C4-2B (cell line): Measurements from ENCODE around the gene TCTN3.
"Not testable (repeated sequence)": the region's sequence is repeated elsewhere in the genome, so short reads cannot be mapped to it uniquely, and the experiment has no call there.

Experiments
- H3K27ac ChIP-seq: fragments of 450-650 bp; 2 replicates; pipeline ENCODE4 v1.5.1; 2017
- ZFX ChIP-seq: fragments of 450-650 bp; IDR thresholded peaks from 2 replicates; pipeline ENCODE4 v1.6.1; 2017
- TF ChIP-seq, protein P1 (sequence below): fragments of 450-650 bp; conservative IDR thresholded peaks from 2 replicates; pipeline ENCODE4 v1.5.1; 2017; ENCODE audit warnings: mild to moderate bottlenecking

Gene TCTN3

DNA sequence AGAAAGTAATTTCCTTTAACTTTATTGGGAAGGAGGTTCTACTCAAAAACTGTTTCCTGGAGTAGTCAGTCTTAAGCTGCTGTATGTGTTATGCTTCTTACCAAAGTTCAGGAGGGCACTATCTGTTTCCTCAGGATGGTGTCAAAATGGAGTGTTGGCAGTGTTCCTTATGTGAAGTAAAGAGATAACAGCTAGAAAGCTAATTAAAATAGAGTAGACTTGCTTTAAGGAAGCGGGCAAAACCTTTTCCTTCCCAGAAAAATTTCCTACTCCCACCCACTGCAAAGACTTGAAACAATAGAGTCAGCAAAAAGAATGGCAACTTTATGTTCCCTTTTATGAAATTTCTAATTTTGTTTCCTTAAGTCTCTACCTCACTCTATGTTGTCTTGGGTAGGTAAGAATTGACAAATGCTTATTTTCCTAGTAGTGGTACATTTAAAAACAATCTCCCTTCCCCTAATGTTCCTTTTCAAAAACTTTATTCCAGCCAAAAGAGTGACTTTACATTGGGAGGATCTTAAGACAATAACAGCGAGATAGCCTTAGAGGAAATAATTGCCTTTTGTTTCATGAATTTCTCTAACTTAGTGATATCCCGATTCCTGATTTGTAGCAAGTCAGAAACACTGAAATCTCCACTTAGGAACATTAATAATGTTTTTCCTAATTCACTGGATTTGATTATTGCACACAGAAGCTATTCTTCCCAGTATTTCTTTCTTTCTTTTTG is 35.8 kb upstream of the TCTN3 start:
- no peak overlapping the region for H3K27ac ChIP-seq
- TF ChIP-seq ZFX = no peak
- TF ChIP-seq, protein P1, sequence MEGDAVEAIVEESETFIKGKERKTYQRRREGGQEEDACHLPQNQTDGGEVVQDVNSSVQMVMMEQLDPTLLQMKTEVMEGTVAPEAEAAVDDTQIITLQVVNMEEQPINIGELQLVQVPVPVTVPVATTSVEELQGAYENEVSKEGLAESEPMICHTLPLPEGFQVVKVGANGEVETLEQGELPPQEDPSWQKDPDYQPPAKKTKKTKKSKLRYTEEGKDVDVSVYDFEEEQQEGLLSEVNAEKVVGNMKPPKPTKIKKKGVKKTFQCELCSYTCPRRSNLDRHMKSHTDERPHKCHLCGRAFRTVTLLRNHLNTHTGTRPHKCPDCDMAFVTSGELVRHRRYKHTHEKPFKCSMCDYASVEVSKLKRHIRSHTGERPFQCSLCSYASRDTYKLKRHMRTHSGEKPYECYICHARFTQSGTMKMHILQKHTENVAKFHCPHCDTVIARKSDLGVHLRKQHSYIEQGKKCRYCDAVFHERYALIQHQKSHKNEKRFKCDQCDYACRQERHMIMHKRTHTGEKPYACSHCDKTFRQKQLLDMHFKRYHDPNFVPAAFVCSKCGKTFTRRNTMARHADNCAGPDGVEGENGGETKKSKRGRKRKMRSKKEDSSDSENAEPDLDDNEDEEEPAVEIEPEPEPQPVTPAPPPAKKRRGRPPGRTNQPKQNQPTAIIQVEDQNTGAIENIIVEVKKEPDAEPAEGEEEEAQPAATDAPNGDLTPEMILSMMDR = no peak

DNA sequence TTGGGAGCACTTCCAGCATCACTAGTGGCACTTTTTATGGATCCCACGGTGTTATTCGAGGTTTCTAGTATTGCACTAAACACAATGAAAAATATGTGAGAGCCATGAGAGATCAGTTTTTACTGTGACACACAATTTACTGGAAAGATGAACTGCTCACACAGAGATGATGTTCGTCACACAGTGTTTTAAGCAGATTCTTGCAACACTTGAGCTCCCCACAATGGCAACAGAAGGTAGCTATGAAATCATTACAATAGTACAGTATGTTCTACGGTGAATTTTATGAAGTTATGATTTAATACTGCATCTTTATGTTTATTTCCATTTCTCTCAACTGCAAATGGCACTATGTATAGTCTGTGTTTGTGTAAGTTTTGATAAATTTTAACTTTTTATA is 34.8 kb upstream of the TCTN3 start:
- H3K27ac ChIP-seq = no peak overlapping the region
- no peak for TF ChIP-seq ZFX
- TF ChIP-seq, protein P1 = peak; percentile 11

DNA sequence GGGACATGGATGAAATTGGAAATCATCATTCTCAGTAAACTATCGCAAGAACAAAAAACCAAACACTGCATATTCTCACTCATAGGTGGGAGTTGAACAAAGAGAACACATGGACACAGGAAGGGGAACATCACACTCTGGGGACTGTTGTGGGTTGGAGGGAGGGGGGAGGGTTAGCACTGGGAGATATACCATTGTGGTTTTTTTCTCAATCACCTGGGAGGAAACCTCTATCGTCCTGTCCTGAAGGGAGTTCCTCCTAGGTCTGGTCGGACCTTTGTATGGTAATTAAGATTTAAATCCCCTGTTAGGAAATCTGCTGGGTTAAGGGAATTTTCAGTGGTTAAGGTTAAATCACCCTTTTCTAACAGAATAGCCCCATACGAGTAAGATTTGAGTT is 28.8 kb upstream of the TCTN3 start:
- not testable (repeated sequence) for H3K27ac ChIP-seq

DNA sequence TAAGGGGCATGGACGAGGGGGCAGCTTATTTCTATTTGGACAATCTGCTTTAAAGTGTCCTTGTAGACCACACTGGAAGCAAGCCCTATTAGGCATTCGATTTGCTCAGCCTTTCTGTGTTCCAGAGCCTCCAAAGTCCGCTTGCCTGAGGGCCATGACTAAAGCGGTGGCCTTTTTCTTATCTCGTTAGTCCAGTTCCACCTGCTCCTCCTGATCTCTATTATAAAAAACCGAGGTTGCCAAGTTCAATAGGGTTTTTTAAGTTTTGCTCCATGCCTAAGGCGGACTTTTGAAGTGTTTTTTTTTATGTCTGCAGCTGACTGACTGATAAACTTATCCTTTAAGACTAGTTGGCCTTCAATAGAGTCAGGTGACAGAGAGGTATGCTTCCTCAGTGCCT is 27.0 kb upstream of the TCTN3 start:
- not testable (repeated sequence) for H3K27ac ChIP-seq

DNA sequence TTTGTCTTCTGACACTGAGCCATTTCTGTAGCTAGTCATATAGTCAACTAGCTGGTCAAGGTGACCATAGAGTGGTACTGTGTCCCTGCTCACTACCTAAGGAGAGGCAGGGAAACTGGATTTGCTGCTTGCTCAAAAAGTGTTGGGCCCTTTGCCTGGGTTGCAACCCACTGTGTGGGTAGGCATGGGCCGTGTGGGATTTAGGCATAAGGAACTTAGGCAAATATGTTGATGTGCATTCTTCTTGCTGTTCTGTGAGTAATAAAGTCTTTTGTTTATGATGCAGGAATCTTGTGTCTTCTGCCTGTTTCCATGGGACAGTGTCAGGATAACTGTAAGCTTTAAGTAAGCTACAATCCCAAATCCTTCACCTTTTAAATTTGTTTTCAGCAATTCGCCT is 23.1 kb upstream of the TCTN3 start:
- no peak overlapping the region for H3K27ac ChIP-seq
- TF ChIP-seq ZFX = no peak
- TF ChIP-seq, protein P1 = no peak

DNA sequence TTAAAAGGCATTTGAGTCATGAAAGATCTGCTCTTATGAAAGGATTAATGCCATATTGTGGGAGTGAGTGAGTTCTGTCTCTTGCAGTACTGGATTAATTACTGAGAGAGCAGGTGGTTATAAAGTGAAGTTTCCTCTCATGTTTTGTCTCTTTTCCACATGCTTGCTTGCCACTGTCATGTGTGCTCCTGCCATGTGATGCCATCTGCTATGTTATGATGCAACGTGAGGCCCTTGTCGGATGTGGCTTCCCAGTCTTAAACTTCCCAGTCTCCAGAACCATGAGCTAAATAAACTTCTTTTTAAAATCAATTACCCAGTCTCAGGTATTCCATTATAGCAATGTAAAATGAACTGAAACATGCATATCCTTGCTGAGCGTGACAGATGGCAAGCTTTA is 22.7 kb upstream of the TCTN3 start:
- TF ChIP-seq, protein P1 = no peak
- no peak for TF ChIP-seq ZFX
- H3K27ac ChIP-seq = no peak overlapping the region

DNA sequence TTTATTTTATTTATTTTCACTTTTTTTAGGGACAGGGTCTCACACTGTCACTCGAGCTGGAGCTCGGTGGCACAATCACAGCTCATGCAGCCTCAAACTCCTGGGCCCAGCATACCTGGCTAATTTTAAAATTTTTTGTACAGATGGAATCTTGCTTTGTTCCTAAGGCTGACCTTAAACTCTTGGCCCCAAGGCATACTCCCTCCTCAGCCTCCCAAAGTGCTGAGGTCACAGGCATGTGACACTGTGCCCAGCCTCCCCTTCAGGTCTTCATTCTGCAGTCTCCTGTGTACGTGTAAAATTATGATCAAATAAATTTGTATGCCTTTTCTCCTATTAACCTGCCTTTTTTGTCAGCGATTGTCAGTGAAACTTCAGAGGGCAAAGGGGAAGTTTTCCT is 17.8 kb upstream of the TCTN3 start:
- no peak overlapping the region for H3K27ac ChIP-seq

DNA sequence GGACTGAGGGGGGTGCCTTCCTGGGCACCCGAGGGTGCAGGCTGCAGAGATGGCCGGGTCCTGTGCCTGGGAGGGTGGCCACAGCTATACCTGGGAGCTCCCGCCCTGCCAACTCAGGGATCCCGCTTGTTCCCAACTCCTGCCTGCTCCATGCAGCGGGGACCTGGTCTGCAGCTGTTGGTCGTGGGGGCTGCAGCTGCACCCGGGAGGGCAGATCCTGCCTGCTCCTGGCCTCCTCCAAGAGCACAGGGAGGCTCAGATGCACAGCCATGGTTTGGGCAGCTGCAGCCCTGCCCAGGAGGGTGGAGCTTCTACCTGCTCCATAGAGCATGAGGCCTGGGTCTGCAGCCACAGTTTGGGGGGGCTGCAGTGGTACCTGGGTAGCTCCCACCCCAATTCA is 13.3 kb upstream of the TCTN3 start:
- no peak for TF ChIP-seq ZFX
- TF ChIP-seq, protein P1 = no peak
- no peak overlapping the region for H3K27ac ChIP-seq

More for the DNA sequence above, 17.8 kb upstream of the TCTN3 start:
- TF ChIP-seq ZFX = no peak
- TF ChIP-seq, protein P1 = no peak
